HepG2 (cell line): ENCODE data around the gene FMOD. TPM values are rescaled to one million over a fixed set of nuclear protein-coding genes. Genes with fewer than 3 reads are reported as not detected.

ENCODE experiments used
- ELF4 ChIP-seq: sonication (generic); formaldehyde crosslinking; IDR thresholded peaks from 2 replicates; pipeline ENCODE4 v1.5.0; 2020; ENCODE audit warnings: missing genetic modification reagents, mild to moderate bottlenecking, moderate library complexity, borderline replicate concordance
- FOXK1 ChIP-seq: sonication (generic); formaldehyde crosslinking; IDR thresholded peaks from 2 replicates; pipeline ENCODE4 v1.4.0; 2020; ENCODE audit warnings: low read depth, missing genetic modification reagents, borderline replicate concordance
- KLF16 ChIP-seq, 2 experiments: sonication (generic) in 1 of 2; formaldehyde crosslinking in 1 of 2; IDR thresholded peaks; 2 replicates each; pipeline versions ENCODE4 v1.6.1 to v1.8.0; 2016 to 2023; ENCODE audit warnings: missing genetic modification reagents in 2 of 2, missing compliant biosample characterization in 1 of 2
- MED13 ChIP-seq: sonication (generic); formaldehyde crosslinking; IDR thresholded peaks from 2 replicates; pipeline ENCODE4 v1.5.0; 2020; ENCODE audit warnings: missing genetic modification reagents
- NR2C2 ChIP-seq: sonication (generic); formaldehyde crosslinking; IDR thresholded peaks from 2 replicates; pipeline ENCODE4 v1.4.0; 2020; ENCODE audit warnings: missing genetic modification reagents, mild to moderate bottlenecking, moderate library complexity, borderline replicate concordance
- RNF2 ChIP-seq: fragments of 450-650 bp; conservative IDR thresholded peaks from 2 replicates; pipeline ENCODE4 v1.6.1; 2016; ENCODE audit warnings: low read depth
- SMAD3 ChIP-seq: sonication (generic); formaldehyde crosslinking; IDR thresholded peaks from 2 replicates; pipeline ENCODE4 v1.4.0; 2020; ENCODE audit warnings: missing genetic modification reagents
- SNRNP70 ChIP-seq: fragments of 200-400 bp; formaldehyde crosslinking; IDR thresholded peaks from 2 replicates; pipeline ENCODE4 v1.6.1; 2017; ENCODE audit warnings: mild to moderate bottlenecking, low read depth, low read length, moderate library complexity
- ZNF260 ChIP-seq: sonication (generic); formaldehyde crosslinking; IDR thresholded peaks from 2 replicates; pipeline ENCODE4 v1.4.0; 2020; ENCODE audit warnings: missing genetic modification reagents, low read depth, mild to moderate bottlenecking, borderline replicate concordance
- ZNF775 ChIP-seq: sonication (generic); formaldehyde crosslinking; IDR thresholded peaks from 2 replicates; pipeline ENCODE4 v1.4.0; 2020; ENCODE audit warnings: missing genetic modification reagents, mild to moderate bottlenecking, moderate library complexity, borderline replicate concordance
- polyA plus RNA-seq, 8 experiments: library from polyadenylated mRNA; depleted of rRNA in 3 of 8; stranded (reverse) in 7 of 8; unstranded in 1 of 8; fragments of >200 nt; fragmentation: Illumina TruSeq in 4 of 8; extraction: Trizol in 4 of 8; gene quantifications; 2 replicates each; pipeline versions ENCODE4 v1.2.1 to v1.2.3, GENCODE V29; 2011 to 2016; ENCODE audit warnings: low read depth in 4 of 8, missing spikeins in 1 of 8, mixed read lengths in 1 of 8; ENCODE audit not compliant: insufficient read depth in 1 of 8
- total RNA-seq, 5 experiments: library from RNA; depleted of rRNA; stranded (reverse); fragments of >200 nt; fragmentation: Illumina TruSeq; extraction: Trizol; gene quantifications; 2 replicates each; pipeline ENCODE4 v1.2.3, GENCODE V29; 2016; ENCODE audit warnings: low read depth in 1 of 5
- TF ChIP-seq, protein P1 (sequence below): sonication (generic); formaldehyde crosslinking; IDR thresholded peaks from 2 replicates; pipeline ENCODE4 v1.8.0; 2022; ENCODE audit warnings: mild to moderate bottlenecking, missing genetic modification reagents, moderate library complexity

Gene FMOD
- total and polyA plus RNA-seq, 2 of the 13 experiments (the other 11 are each of a cell fraction or from before 2014, with no cell fraction given), result 0.08 TPM; not detected in 1

- TF ChIP-seq ZNF775 (CRISPR knock-in tag), result no peak
- TF ChIP-seq SMAD3 (CRISPR knock-in tag), result no peak
- no peak for TF ChIP-seq ELF4 (CRISPR knock-in tag)
- TF ChIP-seq SNRNP70, result no peak
- no peak for TF ChIP-seq NR2C2 (CRISPR knock-in tag)
- no peak for TF ChIP-seq MED13 (CRISPR knock-in tag)
- TF ChIP-seq FOXK1 (CRISPR knock-in tag), result no peak
- TF ChIP-seq RNF2, result no peak
- TF ChIP-seq KLF16 (CRISPR knock-in tag; IDR thresholded peaks at IDR 0.05), result no peak
- TF ChIP-seq ZNF260 (CRISPR knock-in tag), result no peak
- TF ChIP-seq, protein P1, sequence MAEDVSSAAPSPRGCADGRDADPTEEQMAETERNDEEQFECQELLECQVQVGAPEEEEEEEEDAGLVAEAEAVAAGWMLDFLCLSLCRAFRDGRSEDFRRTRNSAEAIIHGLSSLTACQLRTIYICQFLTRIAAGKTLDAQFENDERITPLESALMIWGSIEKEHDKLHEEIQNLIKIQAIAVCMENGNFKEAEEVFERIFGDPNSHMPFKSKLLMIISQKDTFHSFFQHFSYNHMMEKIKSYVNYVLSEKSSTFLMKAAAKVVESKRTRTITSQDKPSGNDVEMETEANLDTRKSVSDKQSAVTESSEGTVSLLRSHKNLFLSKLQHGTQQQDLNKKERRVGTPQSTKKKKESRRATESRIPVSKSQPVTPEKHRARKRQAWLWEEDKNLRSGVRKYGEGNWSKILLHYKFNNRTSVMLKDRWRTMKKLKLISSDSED (CRISPR knock-in tag), result no peak
These were observed 4.7 kb downstream of the FMOD start (continued) for GRCh38 chr1:203346060-203346768.
